MM.1S (cell line): ENCODE measurements around the gene TMOD3.

Source experiments
- DNase-seq: peaks from one replicate; pipeline ENCODE4 v3.0.0-alpha.2; 2015
- H2AFZ ChIP-seq: fragments of 300-600 bp; sonication (generic); 2 replicates; pipeline ENCODE4 v1.6.0; 2016; ENCODE audit warnings: antibody characterized with exemption, low read length
- H3F3A ChIP-seq: fragments of 300-600 bp; sonication (generic); 2 replicates; pipeline ENCODE4 v1.6.1; 2016; ENCODE audit warnings: mild to moderate bottlenecking, antibody characterized with exemption, low read length, moderate library complexity, mixed read lengths; ENCODE audit not compliant: insufficient read depth
- H3K27ac ChIP-seq: fragments of 300-600 bp; sonication (generic); 2 replicates; pipeline ENCODE4 v1.5.1; 2016; ENCODE audit warnings: mild to moderate bottlenecking, low read length
- H3K27me3 ChIP-seq: fragments of 300-600 bp; sonication (generic); replicated peaks from 2 replicates; pipeline ENCODE4 v1.6.0; 2016; ENCODE audit warnings: low read length; ENCODE audit not compliant: insufficient read depth
- H3K36me3 ChIP-seq: fragments of 300-600 bp; sonication (generic); replicated peaks from 2 replicates; pipeline ENCODE4 v1.6.1; 2016; ENCODE audit warnings: mild to moderate bottlenecking, low read length, mixed read lengths; ENCODE audit not compliant: insufficient read depth
- H3K4me1 ChIP-seq: fragments of 300-600 bp; sonication (generic); 2 replicates; pipeline ENCODE4 v1.6.1; 2016; ENCODE audit warnings: low read length, mixed read lengths
- H3K4me2 ChIP-seq: fragments of 300-600 bp; sonication (generic); 2 replicates; pipeline ENCODE4 v1.6.0; 2016; ENCODE audit warnings: low read depth, low read length
- H3K4me3 ChIP-seq: fragments of 300-600 bp; sonication (generic); 2 replicates; pipeline ENCODE4 v1.5.1; 2016; ENCODE audit warnings: low read length, mixed read lengths
- H3K79me2 ChIP-seq: fragments of 300-600 bp; sonication (generic); 2 replicates; pipeline ENCODE4 v1.6.1; 2016; ENCODE audit warnings: mixed run types, low read length, mixed read lengths
- H3K9ac ChIP-seq: fragments of 300-600 bp; sonication (generic); 2 replicates; pipeline ENCODE4 v1.6.1; 2016; ENCODE audit warnings: low read length, mixed read lengths
- H3K9me2 ChIP-seq: fragments of 300-600 bp; sonication (generic); replicated peaks from 2 replicates; pipeline ENCODE4 v1.6.1; 2016; ENCODE audit warnings: mild to moderate bottlenecking, low read length, mixed read lengths; ENCODE audit not compliant: insufficient read depth
- H3K9me3 ChIP-seq: fragments of 300-600 bp; sonication (generic); replicated peaks from 2 replicates; pipeline ENCODE4 v1.6.1; 2016; ENCODE audit warnings: mild to moderate bottlenecking, low read length, mixed read lengths; ENCODE audit not compliant: insufficient read depth
- H4K20me1 ChIP-seq: fragments of 300-600 bp; sonication (generic); 2 replicates; pipeline ENCODE4 v1.6.1; 2016; ENCODE audit warnings: mild to moderate bottlenecking, low read length, moderate library complexity, mixed read lengths; ENCODE audit not compliant: insufficient read depth
- EZH2 ChIP-seq: fragments of 300-600 bp; sonication (generic); optimal IDR thresholded peaks from 2 replicates; pipeline ENCODE3; 2017; ENCODE audit warnings: low read depth, mild to moderate bottlenecking, antibody characterized with exemption, low read length, mixed read lengths
- EZH2phosphoT487 ChIP-seq: fragments of 300-600 bp; sonication (generic); IDR thresholded peaks from 2 replicates; pipeline ENCODE4 v1.6.1; 2018; ENCODE audit warnings: antibody characterized with exemption, low read length
- TF ChIP-seq, protein P1 (sequence below): fragments of 300-600 bp; sonication (generic); IDR thresholded peaks from 2 replicates; pipeline ENCODE4 v1.5.1; 2016; ENCODE audit warnings: antibody characterized with exemption, low read length, mixed read lengths

The TMOD3 gene

GRCh38 chr15:51904931-51905330, 75.5 kb downstream of the TMOD3 start:
- no peaks in the 10 kb centered on the region for H3K79me2 ChIP-seq
- H3F3A ChIP-seq, result no peaks in the 10 kb centered on the region
- no peak overlapping the region for H3K27ac ChIP-seq
- no peak overlapping the region for H3K9ac ChIP-seq
- H3K9me3 ChIP-seq, result no peaks in the 10 kb centered on the region
- H3K4me1 ChIP-seq, result no peaks in the 10 kb centered on the region
- H3K9me2 ChIP-seq, result no peaks in the 10 kb centered on the region
- no peak overlapping the region for H3K4me2 ChIP-seq
- no peaks in the 10 kb centered on the region for H4K20me1 ChIP-seq
- peaks cover 4% of the 10 kb centered on the region; the same call in 1 of the 2 replicates for H3K36me3 ChIP-seq
- H3K27me3 ChIP-seq, result no peaks in the 10 kb centered on the region
- H3K4me3 ChIP-seq, result no peak overlapping the region
- H2AFZ ChIP-seq, result no peak overlapping the region
- no peak for DNase-seq
- TF ChIP-seq EZH2phosphoT487, result no peak
- TF ChIP-seq, protein P1, sequence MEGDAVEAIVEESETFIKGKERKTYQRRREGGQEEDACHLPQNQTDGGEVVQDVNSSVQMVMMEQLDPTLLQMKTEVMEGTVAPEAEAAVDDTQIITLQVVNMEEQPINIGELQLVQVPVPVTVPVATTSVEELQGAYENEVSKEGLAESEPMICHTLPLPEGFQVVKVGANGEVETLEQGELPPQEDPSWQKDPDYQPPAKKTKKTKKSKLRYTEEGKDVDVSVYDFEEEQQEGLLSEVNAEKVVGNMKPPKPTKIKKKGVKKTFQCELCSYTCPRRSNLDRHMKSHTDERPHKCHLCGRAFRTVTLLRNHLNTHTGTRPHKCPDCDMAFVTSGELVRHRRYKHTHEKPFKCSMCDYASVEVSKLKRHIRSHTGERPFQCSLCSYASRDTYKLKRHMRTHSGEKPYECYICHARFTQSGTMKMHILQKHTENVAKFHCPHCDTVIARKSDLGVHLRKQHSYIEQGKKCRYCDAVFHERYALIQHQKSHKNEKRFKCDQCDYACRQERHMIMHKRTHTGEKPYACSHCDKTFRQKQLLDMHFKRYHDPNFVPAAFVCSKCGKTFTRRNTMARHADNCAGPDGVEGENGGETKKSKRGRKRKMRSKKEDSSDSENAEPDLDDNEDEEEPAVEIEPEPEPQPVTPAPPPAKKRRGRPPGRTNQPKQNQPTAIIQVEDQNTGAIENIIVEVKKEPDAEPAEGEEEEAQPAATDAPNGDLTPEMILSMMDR, result no peak
- TF ChIP-seq EZH2, result no peak

DNA sequence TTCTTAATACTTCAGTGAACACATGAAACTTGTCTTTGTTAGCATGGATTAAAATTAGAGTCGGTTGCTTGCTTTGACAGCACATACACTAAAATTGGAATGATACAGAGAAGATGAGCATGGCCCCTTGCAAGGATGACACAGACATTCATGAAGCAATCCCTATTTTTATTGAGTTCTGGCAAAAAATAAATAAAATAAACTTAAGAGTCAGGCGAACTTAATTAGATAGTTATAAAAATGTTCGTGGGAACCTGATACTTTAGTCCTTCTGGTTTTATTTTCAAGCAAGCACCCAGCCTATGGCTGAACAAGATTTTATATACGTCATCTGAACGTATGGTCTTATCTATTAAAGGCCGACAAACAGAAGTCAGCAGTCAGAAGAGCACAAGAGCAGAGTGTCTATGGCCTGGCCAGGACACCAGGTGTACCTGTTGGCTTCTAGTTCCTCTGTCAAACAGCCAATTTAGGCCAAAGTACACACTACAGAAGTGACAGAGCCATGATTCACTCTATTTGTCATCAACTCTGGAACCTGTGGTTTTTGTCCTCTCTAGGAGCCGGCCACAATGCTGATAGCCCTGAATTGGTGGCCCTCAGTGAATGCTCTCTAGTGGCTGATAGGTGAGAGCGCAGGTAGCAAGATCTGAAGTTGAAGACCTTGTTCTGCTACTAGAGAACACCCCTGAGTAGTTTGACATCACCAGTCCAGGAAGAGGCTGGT, 77.8 kb downstream of the TMOD3 start:
- no peak for DNase-seq
- no peaks in the 10 kb centered on the region for H3K9me2 ChIP-seq
- no peaks in the 10 kb centered on the region; the same call in 1 of the 2 replicates for H4K20me1 ChIP-seq

GRCh38 chr15:51908316-51908715, 78.9 kb downstream of the TMOD3 start:
- TF ChIP-seq, protein P1, result no peak
- TF ChIP-seq EZH2, result no peak
- no peak for TF ChIP-seq EZH2phosphoT487
- Histone ChIP-seq H3K36me3 (no peaks in the 10 kb centered on the region), H3K27ac (no peak overlapping the region), H3K9me2 (no peaks in the 10 kb centered on the region), H3K9me3 (no peaks in the 10 kb centered on the region), H4K20me1 (no peaks in the 10 kb centered on the region; the same call in 1 of the 2 replicates), H3K4me1 (no peaks in the 10 kb centered on the region), H3K27me3 (no peaks in the 10 kb centered on the region), H3K79me2 (no peaks in the 10 kb centered on the region), H3K9ac (no peak overlapping the region), H3K4me3 (no peak overlapping the region), H3F3A (no peaks in the 10 kb centered on the region), H3K4me2 (no peak overlapping the region), H2AFZ (no peak overlapping the region)
- DNase-seq, result no peak

More for the DNA sequence above, 77.8 kb downstream of the TMOD3 start:
- H2AFZ ChIP-seq, result no peak overlapping the region
- H3K4me2 ChIP-seq, result no peak overlapping the region
- no peaks in the 10 kb centered on the region for H3K9me3 ChIP-seq
- no peaks in the 10 kb centered on the region for H3F3A ChIP-seq
- no peaks in the 10 kb centered on the region for H3K4me1 ChIP-seq
- no peaks in the 10 kb centered on the region for H3K79me2 ChIP-seq
- H3K27ac ChIP-seq, result no peak overlapping the region
- H3K9ac ChIP-seq, result no peak overlapping the region
- no peak for TF ChIP-seq EZH2
- TF ChIP-seq EZH2phosphoT487, result no peak
- TF ChIP-seq, protein P1, result peak; percentile 5; the same call in 1 of the 2 replicates
- H3K4me3 ChIP-seq, result no peak overlapping the region
- no peaks in the 10 kb centered on the region for H3K27me3 ChIP-seq
- H3K36me3 ChIP-seq, result no peaks in the 10 kb centered on the region
